Measurements from ENCODE around the gene AMOT. TPM values are rescaled to one million over a fixed set of nuclear protein-coding genes. Genes with fewer than 3 reads are reported as not detected.

The AMOT gene
- total RNA-seq, 2 experiments from 2014 or later: 0.95 to 6.8 TPM

GRCh38 chrX:112766774-112767173 is 73.9 kb downstream of the AMOT start:
- TF ChIP-seq CTCF (conservative IDR thresholded peaks at IDR 0.05; ENCODE audit: low read length) (no peak), EZH2phosphoT487 (IDR thresholded peaks at IDR 0.05; ENCODE audit: borderline replicate concordance, low read depth, low read length) (no peak)
- Histone ChIP-seq H3K4me2 (ENCODE audit: low read length) (no peak overlapping the region), H3K36me3 (ENCODE audit: insufficient read depth, low read length) (no peaks in the 10 kb centered on the region), H4K20me1 (ENCODE audit: insufficient read depth, low read length) (no peaks in the 10 kb centered on the region), H3K9me2 (ENCODE audit: insufficient read depth, low read length) (no peaks in the 10 kb centered on the region), H2AFZ (ENCODE audit: low read length) (no peak overlapping the region), H3K4me3 (ENCODE audit: low read depth, low read length, poor library complexity, severe bottlenecking) (no peak overlapping the region), H3K4me1 (ENCODE audit: insufficient read depth, low read length, poor library complexity, severe bottlenecking) (peaks cover 6% of the 10 kb centered on the region), H3K27ac (ENCODE audit: low read depth, low read length, poor library complexity, severe bottlenecking) (no peak overlapping the region), H3K9me3 (ENCODE audit: low read length) (no peaks in the 10 kb centered on the region), H3K79me2 (ENCODE audit: insufficient read depth, low read depth, low read length) (no peaks in the 10 kb centered on the region)
- no peak for DNase-seq (ENCODE audit: low spot score)
- ChIA-PET CTCF (ENCODE audit: unreplicated experiment) (no interaction called here), POLR2A (no interaction called here)
- no TSS peak for BruUV-seq (replicated peaks)
- intact Hi-C loops (cut with micrococcal nuclease; ENCODE audit: unreplicated experiment): no loop called here

- BruUV-seq (replicated peaks): no TSS peak
- H3K79me2 ChIP-seq (ENCODE audit: insufficient read depth, low read depth, low read length): no peaks in the 10 kb centered on the region
- intact Hi-C loops (cut with micrococcal nuclease; ENCODE audit: unreplicated experiment): loop anchor here (5.0 kb wide), 1 partner anchor 81 kb away; the partner anchor contains the start of gene AMOT
- no peaks in the 10 kb centered on the region for H3K36me3 ChIP-seq (ENCODE audit: insufficient read depth, low read length)
- peak overlapping the region; percentile 67 for H2AFZ ChIP-seq (ENCODE audit: low read length)
- H3K9me2 ChIP-seq (ENCODE audit: insufficient read depth, low read length): no peaks in the 10 kb centered on the region
- no peak for TF ChIP-seq CTCF (conservative IDR thresholded peaks at IDR 0.05; ENCODE audit: low read length)
- no peak for TF ChIP-seq EZH2phosphoT487 (IDR thresholded peaks at IDR 0.05; ENCODE audit: borderline replicate concordance, low read depth, low read length)
- H3K4me3 ChIP-seq (ENCODE audit: low read depth, low read length, poor library complexity, severe bottlenecking): no peak overlapping the region
- CTCF ChIA-PET (ENCODE audit: unreplicated experiment): interaction anchor here (0.6 kb wide), 1 partner anchor 937 kb away, joined by 3 read pairs; no protein-coding TSS in a partner anchor
- no peaks in the 10 kb centered on the region for H4K20me1 ChIP-seq (ENCODE audit: insufficient read depth, low read length)
- peaks cover 24% of the 10 kb centered on the region for H3K4me1 ChIP-seq (ENCODE audit: insufficient read depth, low read length, poor library complexity, severe bottlenecking)
- H3K27ac ChIP-seq (ENCODE audit: low read depth, low read length, poor library complexity, severe bottlenecking): peak overlapping the region; percentile 62
- H3K4me2 ChIP-seq (ENCODE audit: low read length): peak overlapping the region; percentile 66
- H3K9me3 ChIP-seq (ENCODE audit: low read length): no peaks in the 10 kb centered on the region
- DNase-seq (ENCODE audit: low spot score): peak; percentile 55
- POLR2A ChIA-PET: no interaction called here
Measured at GRCh38 chrX:112761242-112762207, 79.1 kb downstream of the AMOT start.

GRCh38 chrX:112760697-112761096 is 79.9 kb downstream of the AMOT start:
- no peaks in the 10 kb centered on the region for H3K36me3 ChIP-seq (ENCODE audit: insufficient read depth, low read length)
- peaks cover 24% of the 10 kb centered on the region for H3K4me1 ChIP-seq (ENCODE audit: insufficient read depth, low read length, poor library complexity, severe bottlenecking)
- no peaks in the 10 kb centered on the region for H4K20me1 ChIP-seq (ENCODE audit: insufficient read depth, low read length)
- peak overlapping the region; percentile 67; the same call in 1 of the 2 replicates for H2AFZ ChIP-seq (ENCODE audit: low read length)
- H3K79me2 ChIP-seq (ENCODE audit: insufficient read depth, low read depth, low read length): no peaks in the 10 kb centered on the region
- peak; percentile 18 for DNase-seq (ENCODE audit: low spot score)
- CTCF ChIA-PET (ENCODE audit: unreplicated experiment): no interaction called here
- no TSS peak for BruUV-seq (replicated peaks)
- POLR2A ChIA-PET: no interaction called here
- no peaks in the 10 kb centered on the region for H3K9me2 ChIP-seq (ENCODE audit: insufficient read depth, low read length)
- H3K4me2 ChIP-seq (ENCODE audit: low read length): peak overlapping the region; percentile 66
- no peaks in the 10 kb centered on the region for H3K9me3 ChIP-seq (ENCODE audit: low read length)
- intact Hi-C loops (cut with micrococcal nuclease; ENCODE audit: unreplicated experiment): loop anchor here (5.0 kb wide), 1 partner anchor 82 kb away; the partner anchor contains the start of gene AMOT
- H3K4me3 ChIP-seq (ENCODE audit: low read depth, low read length, poor library complexity, severe bottlenecking): no peak overlapping the region
- no peak for TF ChIP-seq EZH2phosphoT487 (IDR thresholded peaks at IDR 0.05; ENCODE audit: borderline replicate concordance, low read depth, low read length)
- TF ChIP-seq CTCF (conservative IDR thresholded peaks at IDR 0.05; ENCODE audit: low read length): peak; percentile 63
- peak overlapping the region; percentile 62 for H3K27ac ChIP-seq (ENCODE audit: low read depth, low read length, poor library complexity, severe bottlenecking)

Measured in OCI-LY7 (cell line).